Astrocyte (in vitro differentiated cells and primary cell): ENCODE measurements around the gene ASB18. TPM values are rescaled to one million over a fixed set of nuclear protein-coding genes. Genes with fewer than 3 reads are reported as not detected.
A peak's percentile ranks its signal among the peaks of the same experiment; 100 is the strongest.

Source experiments
- DNase-seq: peaks from one replicate; pipeline ENCODE4 v3.0.0-alpha.2; 2010; ENCODE audit warnings: low read depth
- FAIRE-seq: peaks from 2 replicates; lab custom pipeline; 2011; peaks lifted over from hg19 to GRCh38; lab: Jason Lieb, UNC
- H2AFZ ChIP-seq: 2 replicates; pipeline ENCODE4 v1.6.0; 2012; ENCODE audit warnings: low read depth, low read length, inconsistent platforms
- H3K27ac ChIP-seq: 2 replicates; pipeline ENCODE4 v1.5.1; 2011; ENCODE audit warnings: low read depth, low read length, inconsistent platforms
- H3K27me3 ChIP-seq: 2 replicates; pipeline ENCODE4 v1.6.0; 2011; ENCODE audit warnings: low read length, inconsistent platforms; ENCODE audit not compliant: insufficient read depth
- H3K36me3 ChIP-seq: 2 replicates; pipeline ENCODE4 v1.5.1; 2011; ENCODE audit warnings: low read length, inconsistent platforms; ENCODE audit not compliant: insufficient read depth
- H3K4me1 ChIP-seq: 2 replicates; pipeline ENCODE4 v1.5.1; 2011; ENCODE audit warnings: low read length, inconsistent platforms; ENCODE audit not compliant: insufficient read depth
- H3K4me2 ChIP-seq: 2 replicates; pipeline ENCODE4 v1.6.0; 2012; ENCODE audit warnings: low read length, inconsistent platforms
- H3K4me3 ChIP-seq: 2 replicates; pipeline ENCODE4 v1.5.1; 2011; ENCODE audit warnings: low read depth, mild to moderate bottlenecking, low read length, inconsistent platforms; ENCODE audit not compliant: insufficient read depth
- H3K79me2 ChIP-seq: 2 replicates; pipeline ENCODE4 v1.6.0; 2012; ENCODE audit warnings: mild to moderate bottlenecking, low read length, inconsistent platforms; ENCODE audit not compliant: insufficient read depth
- H3K9ac ChIP-seq: 2 replicates; pipeline ENCODE4 v1.6.0; 2012; ENCODE audit warnings: mild to moderate bottlenecking, low read length, inconsistent platforms
- H3K9me3 ChIP-seq: 2 replicates; pipeline ENCODE4 v1.5.1; 2012; ENCODE audit warnings: low read depth, mild to moderate bottlenecking, low read length, inconsistent platforms; ENCODE audit not compliant: insufficient read depth
- H4K20me1 ChIP-seq: 2 replicates; pipeline ENCODE4 v1.6.0; 2012; ENCODE audit warnings: low read length, inconsistent platforms; ENCODE audit not compliant: insufficient read depth
- H3K27ac Mint-ChIP-seq: one replicate; pipeline ENCODE4 v1.8.0; 2021; ENCODE audit warnings: mild to moderate bottlenecking, mixed read lengths; ENCODE audit not compliant: unreplicated experiment
- H3K27me3 Mint-ChIP-seq: one replicate; pipeline ENCODE4 v1.8.0; 2021; ENCODE audit warnings: low read depth, mixed read lengths; ENCODE audit not compliant: unreplicated experiment
- H3K36me3 Mint-ChIP-seq: one replicate; pipeline ENCODE4 v1.8.0; 2021; ENCODE audit warnings: low read depth, mixed read lengths; ENCODE audit not compliant: unreplicated experiment
- H3K4me1 Mint-ChIP-seq: one replicate; pipeline ENCODE4 v1.8.0; 2021; ENCODE audit warnings: low read depth, mixed read lengths; ENCODE audit not compliant: unreplicated experiment
- H3K4me3 Mint-ChIP-seq: one replicate; pipeline ENCODE4 v1.8.0; 2021; ENCODE audit warnings: mild to moderate bottlenecking, moderate library complexity, mixed read lengths; ENCODE audit not compliant: unreplicated experiment
- H3K9me3 Mint-ChIP-seq: one replicate; pipeline ENCODE4 v1.8.0; 2021; ENCODE audit warnings: mild to moderate bottlenecking, mixed read lengths; ENCODE audit not compliant: unreplicated experiment
- EZH2 ChIP-seq: IDR thresholded peaks from 2 replicates; pipeline ENCODE4 v1.6.1; 2012; ENCODE audit warnings: mild to moderate bottlenecking, low read length, inconsistent platforms; ENCODE audit not compliant: insufficient read depth
- total RNA-seq: library from RNA; stranded (reverse); gene quantifications from 2 replicates; pipeline ENCODE4 v1.2.1, GENCODE V29; 2021
- TF ChIP-seq, protein P1 (sequence below): IDR thresholded peaks from 2 replicates; pipeline ENCODE4 v1.5.1; 2011; ENCODE audit warnings: low read depth, mild to moderate bottlenecking, inconsistent platforms, low read length, moderate library complexity; ENCODE audit not compliant: insufficient read depth

The ASB18 gene
- total RNA-seq, 1 donor from 2014 or later = not detected

DNA sequence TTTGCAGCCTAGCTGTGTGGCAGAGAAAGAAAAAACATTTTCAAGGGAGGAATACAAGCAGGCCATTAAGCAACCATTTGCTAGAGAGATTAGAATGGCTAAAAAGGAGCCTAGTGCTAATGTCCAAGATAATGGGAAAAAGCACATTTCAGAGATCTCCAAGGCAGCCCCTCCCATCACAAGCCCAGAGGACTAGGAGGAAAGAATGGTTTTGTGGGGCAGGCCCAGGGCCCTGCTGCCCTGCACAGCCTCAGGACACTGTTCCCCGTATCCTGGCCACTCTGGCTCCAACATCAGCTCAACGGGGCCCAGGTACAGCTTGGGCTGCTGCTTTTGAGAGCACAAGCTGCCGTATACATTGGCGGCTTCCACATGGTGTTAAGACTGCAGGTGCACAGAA is 79.5 kb downstream of the ASB18 start:
- Mint-ChIP-seq H3K36me3 (no peaks in the 10 kb centered on the region), H3K9me3 (peaks cover 14% of the 10 kb centered on the region), H3K27ac (no peak overlapping the region), H3K27me3 (no peaks in the 10 kb centered on the region), H3K4me3 (no peak overlapping the region), H3K4me1 (peaks cover 5% of the 10 kb centered on the region)
- FAIRE-seq = no peak
- H3K9ac ChIP-seq = no peak overlapping the region
- H3K4me3 ChIP-seq = no peak overlapping the region
- no peaks in the 10 kb centered on the region for H3K36me3 ChIP-seq
- no peak overlapping the region for H2AFZ ChIP-seq
- TF ChIP-seq EZH2 = no peak
- TF ChIP-seq, protein P1, sequence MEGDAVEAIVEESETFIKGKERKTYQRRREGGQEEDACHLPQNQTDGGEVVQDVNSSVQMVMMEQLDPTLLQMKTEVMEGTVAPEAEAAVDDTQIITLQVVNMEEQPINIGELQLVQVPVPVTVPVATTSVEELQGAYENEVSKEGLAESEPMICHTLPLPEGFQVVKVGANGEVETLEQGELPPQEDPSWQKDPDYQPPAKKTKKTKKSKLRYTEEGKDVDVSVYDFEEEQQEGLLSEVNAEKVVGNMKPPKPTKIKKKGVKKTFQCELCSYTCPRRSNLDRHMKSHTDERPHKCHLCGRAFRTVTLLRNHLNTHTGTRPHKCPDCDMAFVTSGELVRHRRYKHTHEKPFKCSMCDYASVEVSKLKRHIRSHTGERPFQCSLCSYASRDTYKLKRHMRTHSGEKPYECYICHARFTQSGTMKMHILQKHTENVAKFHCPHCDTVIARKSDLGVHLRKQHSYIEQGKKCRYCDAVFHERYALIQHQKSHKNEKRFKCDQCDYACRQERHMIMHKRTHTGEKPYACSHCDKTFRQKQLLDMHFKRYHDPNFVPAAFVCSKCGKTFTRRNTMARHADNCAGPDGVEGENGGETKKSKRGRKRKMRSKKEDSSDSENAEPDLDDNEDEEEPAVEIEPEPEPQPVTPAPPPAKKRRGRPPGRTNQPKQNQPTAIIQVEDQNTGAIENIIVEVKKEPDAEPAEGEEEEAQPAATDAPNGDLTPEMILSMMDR = no peak
- no peaks in the 10 kb centered on the region for H3K9me3 ChIP-seq
- no peaks in the 10 kb centered on the region for H3K27me3 ChIP-seq
- no peak overlapping the region for H3K4me2 ChIP-seq
- H3K79me2 ChIP-seq = no peaks in the 10 kb centered on the region
- H4K20me1 ChIP-seq = no peaks in the 10 kb centered on the region
- H3K27ac ChIP-seq = no peak overlapping the region
- H3K4me1 ChIP-seq = peaks cover 10% of the 10 kb centered on the region
- no peak for DNase-seq

DNA sequence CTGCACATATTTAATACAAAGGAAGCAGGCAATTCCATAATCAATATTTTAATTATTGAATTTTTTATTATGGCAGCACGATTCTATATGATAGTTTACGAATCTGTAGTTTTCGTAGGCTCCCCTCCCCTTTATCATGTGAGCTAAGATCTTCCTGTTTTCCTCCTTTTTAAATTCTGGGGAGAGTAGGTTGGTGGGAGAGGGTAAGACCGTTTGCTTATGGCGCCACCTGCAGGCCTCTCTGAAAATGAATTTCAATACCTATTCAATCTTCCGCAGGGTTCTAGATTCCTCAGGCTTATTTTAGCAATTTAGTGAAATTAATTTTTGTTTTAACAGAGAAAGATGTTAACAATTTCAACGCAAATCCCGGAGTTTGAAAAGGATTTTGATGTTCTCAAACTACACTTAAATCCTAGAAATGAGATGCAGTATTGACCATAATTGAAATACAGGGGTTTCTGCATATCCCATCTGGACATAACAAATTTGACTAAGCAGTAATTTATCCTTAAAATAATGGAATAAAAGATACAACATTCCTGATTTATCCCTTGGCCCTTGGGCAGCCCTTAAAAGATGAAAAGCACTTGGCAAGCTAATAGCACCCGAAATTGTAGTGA is 83.3 kb downstream of the ASB18 start:
- H3K9me3 ChIP-seq = no peaks in the 10 kb centered on the region
- Mint-ChIP-seq H3K36me3 (no peaks in the 10 kb centered on the region), H3K27ac (peak overlapping the region; percentile 72), H3K9me3 (peaks cover 11% of the 10 kb centered on the region), H3K4me1 (peaks cover 6% of the 10 kb centered on the region), H3K4me3 (no peak overlapping the region), H3K27me3 (no peaks in the 10 kb centered on the region)
- H3K4me2 ChIP-seq = peak overlapping the region; percentile 84
- H3K27ac ChIP-seq = peak overlapping the region; percentile 83
- H3K4me3 ChIP-seq = no peak overlapping the region
- H3K9ac ChIP-seq = no peak overlapping the region
- H2AFZ ChIP-seq = no peak overlapping the region
- H4K20me1 ChIP-seq = no peaks in the 10 kb centered on the region
- H3K36me3 ChIP-seq = no peaks in the 10 kb centered on the region
- TF ChIP-seq EZH2 = no peak
- TF ChIP-seq, protein P1 = peak; percentile 76
- no peaks in the 10 kb centered on the region for H3K79me2 ChIP-seq
- FAIRE-seq = no peak
- DNase-seq = peak; percentile 41
- no peaks in the 10 kb centered on the region for H3K27me3 ChIP-seq
- peaks cover 23% of the 10 kb centered on the region for H3K4me1 ChIP-seq
